ENCODE results near the gene NUDT22.

Gene NUDT22

GRCh38 chr11:64181506-64182411 lies 44.3 kb upstream of the NUDT22 start (continued):
- no peak for TF ChIP-seq TSHZ2 (CRISPR knock-in tag; IDR thresholded peaks at IDR 0.05)
- TF ChIP-seq TOX (CRISPR knock-in tag; IDR thresholded peaks at IDR 0.05; ENCODE audit: borderline replicate concordance) = no peak
- TF ChIP-seq PPARA (CRISPR knock-in tag; IDR thresholded peaks at IDR 0.05; ENCODE audit: borderline replicate concordance) = no peak
- TF ChIP-seq RARB (CRISPR knock-in tag; IDR thresholded peaks at IDR 0.05) = no peak
- no peak for TF ChIP-seq ZNF565 (CRISPR knock-in tag; conservative IDR thresholded peaks at IDR 0.05; ENCODE audit: low read depth)
- TF ChIP-seq ZNF70 (CRISPR knock-in tag; IDR thresholded peaks at IDR 0.05) = no peak
- TF ChIP-seq SNAI2 (CRISPR knock-in tag; IDR thresholded peaks at IDR 0.05) = no peak

GRCh38 chr11:64183890-64184289 lies 42.2 kb upstream of the NUDT22 start:
- ATAC-seq = no peak

More at GRCh38 chr11:64183890-64184289, 42.2 kb upstream of the NUDT22 start:
- TF ChIP-seq TSHZ2 (CRISPR knock-in tag; IDR thresholded peaks at IDR 0.05) (no peak), ZFP3 (CRISPR knock-in tag; IDR thresholded peaks at IDR 0.05) (no peak), CREB5 (CRISPR knock-in tag; IDR thresholded peaks at IDR 0.05; ENCODE audit: low read depth) (no peak), POU6F1 (CRISPR knock-in tag; IDR thresholded peaks at IDR 0.05; ENCODE audit: borderline replicate concordance, low read depth) (no peak), CSDC2 (CRISPR knock-in tag; IDR thresholded peaks at IDR 0.05) (no peak), PPARA (CRISPR knock-in tag; IDR thresholded peaks at IDR 0.05; ENCODE audit: borderline replicate concordance) (no peak), ESRRG (CRISPR knock-in tag; IDR thresholded peaks at IDR 0.05) (no peak), TCF4 (CRISPR knock-in tag; IDR thresholded peaks at IDR 0.05; ENCODE audit: borderline replicate concordance) (no peak), ZNF565 (CRISPR knock-in tag; conservative IDR thresholded peaks at IDR 0.05; ENCODE audit: low read depth) (no peak), GLIS3 (CRISPR knock-in tag; IDR thresholded peaks at IDR 0.05) (no peak), CSRNP3 (CRISPR knock-in tag; IDR thresholded peaks at IDR 0.05) (no peak), ZC3H10 (CRISPR knock-in tag; IDR thresholded peaks at IDR 0.05) (no peak)

Measured in SK-N-SH treated with all-trans-retinoic acid at 6 μM for 48 hours (cell line).